ENCODE measurements around the gene FBLN5.
A peak's percentile ranks its signal among the peaks of the same experiment; 100 is the strongest.
"Not testable (repeated sequence)": the region's sequence is repeated elsewhere in the genome, so short reads cannot be mapped to it uniquely, and the experiment has no call there.

The FBLN5 gene

GRCh38 chr14:91904956-91905645 lies 42.4 kb downstream of the FBLN5 start:
- DNase-seq (ENCODE audit: low spot score), result no peak

DNA sequence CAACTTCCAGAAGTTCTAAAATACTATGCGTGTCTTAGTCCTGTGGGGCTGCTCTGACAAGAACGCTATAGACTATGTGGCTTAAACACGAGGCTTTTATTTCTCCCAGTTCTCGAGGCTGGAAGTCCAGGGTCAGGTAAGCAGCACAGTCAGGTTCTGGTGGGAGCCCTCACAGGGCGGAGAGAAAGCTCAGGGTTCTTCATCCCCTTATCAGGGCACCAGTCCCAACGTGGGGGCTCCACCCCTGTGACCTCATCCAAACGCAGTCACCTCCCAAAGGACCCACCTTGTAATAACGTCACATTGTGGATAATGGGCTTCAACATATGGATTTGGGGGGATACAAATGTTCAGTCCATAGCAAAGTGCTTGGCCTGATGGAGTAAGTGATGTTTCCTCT lies 43.0 kb downstream of the FBLN5 start:
- no peak for DNase-seq (ENCODE audit: low spot score)

DNA sequence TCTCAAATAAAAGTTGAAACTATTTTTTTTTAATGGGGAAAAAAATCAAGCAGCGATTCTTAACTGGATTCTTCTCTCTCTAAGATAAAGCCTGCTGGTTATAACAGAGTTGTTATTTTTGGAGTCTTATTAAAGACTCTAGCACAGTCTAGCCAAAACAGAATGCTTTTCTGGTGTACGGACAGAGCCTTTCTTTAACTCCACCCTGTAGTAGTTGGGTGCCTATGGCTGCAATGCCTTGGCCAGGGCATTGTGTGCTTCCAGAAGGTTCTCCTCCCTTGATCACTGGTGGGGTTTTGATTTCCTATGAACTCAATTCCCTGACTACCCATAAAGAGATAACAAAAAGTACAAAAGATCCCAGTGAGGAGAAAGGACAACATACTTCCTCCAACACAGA lies 44.4 kb downstream of the FBLN5 start:
- DNase-seq (ENCODE audit: low spot score), result no peak

- DNase-seq (ENCODE audit: low spot score), result no peak
Measured at GRCh38 chr14:91902336-91902735, 45.2 kb downstream of the FBLN5 start.

DNA sequence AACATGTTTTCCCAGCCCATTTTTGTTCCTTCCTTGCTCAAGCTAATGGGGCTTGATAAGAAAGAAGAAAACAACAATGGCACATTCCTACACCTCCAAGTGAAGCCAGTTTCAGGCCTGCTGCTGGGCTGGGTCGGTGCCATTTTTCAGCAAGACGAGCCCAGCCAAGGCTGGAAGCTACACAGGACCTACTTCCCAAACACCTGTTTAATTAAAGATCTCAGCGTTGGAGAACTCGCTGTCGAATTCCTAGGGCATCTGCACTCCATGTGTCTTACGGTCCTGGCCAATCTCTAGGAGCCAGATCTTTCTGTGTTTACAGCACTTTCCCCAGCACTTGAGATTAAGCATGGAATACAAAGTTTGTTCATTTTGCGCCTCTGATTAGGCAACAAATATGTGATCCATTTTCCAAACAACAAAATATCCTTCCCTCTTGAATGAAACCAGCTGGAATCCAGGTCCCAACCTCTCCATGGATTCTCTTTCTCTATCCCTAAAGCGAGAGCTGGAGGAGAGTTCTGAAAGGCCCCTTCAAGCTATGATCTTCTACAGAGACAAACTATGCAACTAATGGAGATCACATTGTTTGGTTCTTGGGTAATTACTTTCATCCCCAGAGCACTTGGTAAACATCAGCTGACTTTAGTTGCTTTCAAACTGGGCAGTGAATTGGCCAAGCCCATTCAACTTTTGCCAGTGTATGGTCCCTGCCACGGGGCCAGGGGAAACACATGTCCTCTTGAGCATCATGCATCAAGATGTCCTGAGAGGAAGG lies 45.9 kb downstream of the FBLN5 start:
- no peak for DNase-seq (ENCODE audit: low spot score)

GRCh38 chr14:91899806-91900205 lies 47.7 kb downstream of the FBLN5 start:
- no peak for DNase-seq (ENCODE audit: low spot score)

- no peak for DNase-seq (ENCODE audit: low spot score)
Measured at GRCh38 chr14:91899213-91899612, 48.3 kb downstream of the FBLN5 start.

- no peak for DNase-seq (ENCODE audit: low spot score)
Measured at GRCh38 chr14:91898372-91898771, 49.1 kb downstream of the FBLN5 start.

DNA sequence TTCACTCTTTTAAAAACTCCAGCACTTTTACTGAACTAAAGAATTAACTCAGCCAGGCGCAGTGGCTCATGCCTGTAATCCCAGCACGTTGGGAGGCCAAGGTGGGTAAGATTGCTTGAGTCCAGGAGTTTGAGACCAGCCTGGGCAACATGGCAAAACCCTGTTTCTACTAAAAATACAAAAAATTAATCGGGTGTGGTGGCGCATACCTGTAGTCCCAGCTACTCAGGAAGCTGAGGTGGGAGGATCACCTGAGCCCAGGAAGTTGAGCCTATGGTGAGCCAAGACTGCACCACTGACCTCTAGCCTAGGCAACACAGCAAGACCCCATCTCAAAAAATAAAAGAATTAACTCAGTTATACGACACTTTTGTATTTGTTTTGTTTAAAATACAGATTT lies 49.8 kb downstream of the FBLN5 start:
- DNase-seq (ENCODE audit: low spot score), result not testable (repeated sequence)

- no peak for DNase-seq (ENCODE audit: low spot score)
Measured at GRCh38 chr14:91897106-91897701, 50.3 kb downstream of the FBLN5 start.

DNA sequence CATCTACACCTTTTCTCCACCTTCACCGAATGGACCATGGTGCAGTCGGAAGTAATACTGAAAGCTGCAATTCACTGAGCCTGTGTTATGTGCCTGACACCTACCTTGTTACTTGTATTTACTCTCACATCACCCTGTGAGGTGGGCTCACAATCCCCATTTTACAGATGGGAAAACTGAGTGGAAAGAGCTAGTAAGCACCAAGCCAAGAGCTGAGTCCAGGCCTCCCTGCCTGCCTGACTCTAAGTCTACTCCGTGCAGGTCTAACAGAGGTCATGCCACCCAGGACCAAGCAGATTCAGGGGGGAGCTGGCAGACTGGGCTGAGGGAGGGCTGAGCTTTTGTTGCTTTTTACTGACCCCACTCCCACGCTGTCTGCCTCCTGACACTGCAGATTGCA lies 51.1 kb downstream of the FBLN5 start:
- no peak for DNase-seq (ENCODE audit: low spot score)

- no peak for DNase-seq (ENCODE audit: low spot score)
Measured at GRCh38 chr14:91893669-91894068, 53.8 kb downstream of the FBLN5 start.

- peak; percentile 70 for DNase-seq (ENCODE audit: low spot score)
Measured at GRCh38 chr14:91893007-91893406, 54.5 kb downstream of the FBLN5 start.

GRCh38 chr14:91891721-91892220 lies 55.7 kb downstream of the FBLN5 start:
- DNase-seq (ENCODE audit: low spot score), result no peak

DNA sequence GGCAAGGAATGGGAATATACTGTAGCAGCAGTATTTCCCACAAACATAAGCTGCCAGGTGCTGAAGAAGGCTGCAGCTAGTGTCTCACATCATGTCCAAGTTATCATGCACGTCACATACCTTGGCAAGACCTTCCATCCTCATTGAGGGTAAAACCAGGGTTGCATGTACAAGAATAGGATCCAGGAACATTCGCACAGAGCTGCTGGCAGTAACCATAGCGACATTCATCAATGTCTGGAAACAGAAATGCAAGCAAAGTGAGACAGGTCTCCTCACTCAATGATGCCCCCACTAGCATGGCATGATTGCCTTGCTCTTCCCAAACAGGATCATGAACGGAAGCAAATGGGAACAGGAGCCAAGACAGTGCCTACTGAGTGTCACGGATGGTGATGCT lies 56.4 kb downstream of the FBLN5 start:
- DNase-seq (ENCODE audit: low spot score), result no peak

DNA sequence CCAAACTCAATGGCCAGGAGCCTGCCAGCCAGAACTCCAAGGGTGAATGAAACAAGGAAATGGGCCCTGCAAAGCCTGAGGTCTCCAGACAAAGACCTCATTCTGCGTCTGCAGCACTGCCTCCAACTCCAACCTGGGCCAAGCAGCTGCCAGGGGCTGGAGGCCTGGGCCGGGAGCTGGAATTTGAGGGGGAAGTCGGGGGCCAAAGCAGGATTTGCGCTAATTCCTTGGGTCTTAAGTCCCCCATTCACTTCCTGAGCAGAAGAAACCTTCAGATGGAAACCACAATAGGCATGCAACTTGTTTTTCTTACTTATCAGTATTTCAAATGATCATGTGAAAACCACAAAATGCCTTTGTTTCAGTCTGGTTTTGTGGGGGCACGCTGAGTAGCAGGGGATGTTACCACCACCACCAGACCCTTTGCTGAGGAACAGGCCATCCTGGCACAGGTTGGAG lies 57.2 kb downstream of the FBLN5 start:
- DNase-seq (ENCODE audit: low spot score), result no peak

- no peak for DNase-seq (ENCODE audit: low spot score)
Measured at GRCh38 chr14:91889477-91890211, 57.9 kb downstream of the FBLN5 start.

DNA sequence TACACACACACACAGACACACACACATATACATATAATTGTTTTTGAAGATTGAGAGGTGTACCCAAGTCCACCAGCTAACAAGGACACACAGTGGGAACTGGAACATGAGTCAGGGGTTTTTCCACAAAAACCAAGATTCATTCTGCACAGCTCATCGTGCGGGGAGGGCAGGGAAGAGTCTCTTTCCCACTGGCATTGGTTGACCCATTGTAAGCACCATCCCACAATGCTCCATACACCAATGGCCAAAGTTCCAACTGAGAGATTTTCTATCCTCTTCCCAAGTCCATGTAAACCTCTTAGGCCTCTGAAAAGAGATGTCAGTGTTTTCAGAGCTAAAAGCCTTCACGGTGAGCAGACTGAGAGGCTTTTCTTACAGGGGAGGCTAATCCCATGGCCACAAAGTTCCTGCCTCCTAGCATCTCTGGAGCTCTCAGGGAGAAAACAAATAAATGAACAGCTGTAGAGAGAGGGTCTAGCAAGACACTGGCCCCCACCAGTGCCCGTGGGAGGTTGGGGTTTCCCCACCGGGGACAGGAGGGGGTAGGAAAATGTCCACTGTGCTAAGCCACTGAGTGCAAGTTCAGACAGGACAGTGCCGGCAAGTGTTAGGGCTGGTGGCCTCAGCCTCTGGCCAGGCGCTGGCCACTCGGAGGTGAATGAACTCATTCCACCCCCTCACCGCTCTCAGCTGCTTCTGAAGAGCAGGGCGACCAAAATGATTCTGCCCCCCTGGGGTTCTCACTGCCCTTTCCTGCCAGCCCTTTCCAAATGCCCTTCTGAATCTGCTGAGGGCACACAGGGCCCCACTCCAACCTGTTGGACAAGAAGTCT lies 58.6 kb downstream of the FBLN5 start:
- DNase-seq (ENCODE audit: low spot score), result no peak

GRCh38 chr14:91886961-91887360 lies 60.5 kb downstream of the FBLN5 start:
- no peak for DNase-seq (ENCODE audit: low spot score)

DNA sequence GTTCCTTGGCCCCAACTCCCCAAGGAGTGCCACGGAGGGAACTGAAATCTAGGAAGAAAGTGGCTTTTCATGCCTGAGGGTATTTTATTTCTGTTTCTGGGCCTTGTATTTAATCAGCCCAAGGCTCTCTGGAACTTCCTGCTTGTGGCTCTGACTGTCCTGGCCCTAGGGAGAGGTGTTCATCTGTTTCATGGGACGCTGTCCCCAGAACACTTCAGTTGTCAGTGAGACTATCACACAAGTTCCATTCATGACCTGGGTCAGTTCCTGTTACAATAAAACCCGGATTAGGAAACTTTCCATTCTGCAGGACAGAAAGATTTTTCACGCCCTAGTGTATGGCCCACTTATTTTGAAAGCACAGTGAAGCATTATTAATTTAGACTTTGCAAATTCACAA lies 61.7 kb downstream of the FBLN5 start:
- DNase-seq (ENCODE audit: low spot score), result no peak

DNA sequence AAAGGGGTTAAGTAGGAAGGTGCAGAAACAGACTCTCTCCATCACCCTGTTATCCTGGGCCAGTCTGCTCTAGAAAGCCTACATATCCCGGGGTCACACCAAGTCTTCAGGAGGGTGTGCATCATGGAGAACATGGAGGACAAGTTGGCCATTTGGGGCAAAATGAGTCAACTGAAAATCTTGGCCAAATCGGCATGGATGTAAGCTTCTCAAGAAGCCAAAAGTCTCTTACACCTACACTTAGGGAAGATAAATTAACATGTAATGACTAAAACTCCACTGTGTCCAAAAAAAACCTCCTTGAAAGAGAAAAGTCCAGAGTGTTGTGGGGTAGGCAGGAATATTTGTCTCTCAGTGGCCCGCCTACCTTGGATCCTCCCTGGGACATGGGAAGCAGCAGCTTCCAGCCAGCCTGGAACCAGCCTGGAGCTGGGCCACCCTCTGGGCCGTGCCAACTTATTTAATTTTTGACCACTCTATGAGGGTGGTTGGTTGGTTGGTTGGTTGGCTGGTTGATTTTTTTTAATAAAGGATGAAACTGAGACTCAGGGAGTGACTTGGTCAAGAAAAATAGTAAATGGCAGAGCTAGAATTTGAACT lies 62.3 kb downstream of the FBLN5 start:
- DNase-seq (ENCODE audit: low spot score), result no peak

Measured in germinal center (tissue), 1 donor.